ENCODE data around the gene FAM107B.

FAM107B gene

DNA sequence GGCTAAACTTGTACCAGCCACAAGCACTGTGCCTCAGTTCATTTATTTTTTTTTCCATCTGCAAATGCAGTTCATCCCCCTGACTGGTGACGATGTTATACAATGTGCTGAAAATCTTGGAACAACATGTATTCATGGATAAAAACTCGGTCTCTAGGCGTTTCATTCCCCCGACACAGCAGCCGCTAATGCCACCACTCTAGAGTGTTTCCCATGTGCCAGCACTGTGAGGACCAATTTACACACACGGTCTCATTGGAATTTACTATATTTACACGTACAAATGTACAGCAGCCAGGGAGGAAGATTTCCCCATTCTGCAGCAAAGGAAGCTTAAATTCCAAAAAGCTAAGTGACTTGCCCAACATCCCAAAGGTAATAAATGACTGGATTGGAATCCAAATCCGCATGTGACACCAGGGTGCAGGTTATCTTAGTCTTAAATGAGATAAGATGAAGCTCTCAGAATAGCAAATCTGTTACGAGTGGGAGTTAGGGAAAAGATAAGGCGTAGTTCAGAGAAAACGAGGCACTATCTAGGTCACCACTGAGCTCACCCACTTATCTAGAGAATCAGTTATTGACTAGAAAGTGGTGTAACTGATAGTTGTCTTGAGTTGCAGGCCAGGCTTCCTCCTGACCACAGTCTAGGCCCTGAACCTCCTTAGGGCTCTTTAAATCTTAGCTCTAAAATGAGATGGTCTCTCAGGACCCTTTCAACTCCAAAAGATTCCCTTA, 36.7 kb downstream of the FAM107B start:
- no peak overlapping the region for H3K4me3 ChIP-seq (replicated peaks; ENCODE audit: low read depth, low read length)
- TF ChIP-seq, protein P1, sequence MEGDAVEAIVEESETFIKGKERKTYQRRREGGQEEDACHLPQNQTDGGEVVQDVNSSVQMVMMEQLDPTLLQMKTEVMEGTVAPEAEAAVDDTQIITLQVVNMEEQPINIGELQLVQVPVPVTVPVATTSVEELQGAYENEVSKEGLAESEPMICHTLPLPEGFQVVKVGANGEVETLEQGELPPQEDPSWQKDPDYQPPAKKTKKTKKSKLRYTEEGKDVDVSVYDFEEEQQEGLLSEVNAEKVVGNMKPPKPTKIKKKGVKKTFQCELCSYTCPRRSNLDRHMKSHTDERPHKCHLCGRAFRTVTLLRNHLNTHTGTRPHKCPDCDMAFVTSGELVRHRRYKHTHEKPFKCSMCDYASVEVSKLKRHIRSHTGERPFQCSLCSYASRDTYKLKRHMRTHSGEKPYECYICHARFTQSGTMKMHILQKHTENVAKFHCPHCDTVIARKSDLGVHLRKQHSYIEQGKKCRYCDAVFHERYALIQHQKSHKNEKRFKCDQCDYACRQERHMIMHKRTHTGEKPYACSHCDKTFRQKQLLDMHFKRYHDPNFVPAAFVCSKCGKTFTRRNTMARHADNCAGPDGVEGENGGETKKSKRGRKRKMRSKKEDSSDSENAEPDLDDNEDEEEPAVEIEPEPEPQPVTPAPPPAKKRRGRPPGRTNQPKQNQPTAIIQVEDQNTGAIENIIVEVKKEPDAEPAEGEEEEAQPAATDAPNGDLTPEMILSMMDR (IDR thresholded peaks at IDR 0.05; ENCODE audit: low read length, missing control alignments) = no peak
- no peak for DNase-seq (ENCODE audit: low read depth)

- peak; percentile 28 for DNase-seq (ENCODE audit: low read depth)
- TF ChIP-seq, protein P1 (IDR thresholded peaks at IDR 0.05; ENCODE audit: low read length, missing control alignments) = no peak
- no peak overlapping the region for H3K4me3 ChIP-seq (replicated peaks; ENCODE audit: low read depth, low read length)
Measured at GRCh38 chr10:14736600-14737081, 38.1 kb downstream of the FAM107B start.

DNA sequence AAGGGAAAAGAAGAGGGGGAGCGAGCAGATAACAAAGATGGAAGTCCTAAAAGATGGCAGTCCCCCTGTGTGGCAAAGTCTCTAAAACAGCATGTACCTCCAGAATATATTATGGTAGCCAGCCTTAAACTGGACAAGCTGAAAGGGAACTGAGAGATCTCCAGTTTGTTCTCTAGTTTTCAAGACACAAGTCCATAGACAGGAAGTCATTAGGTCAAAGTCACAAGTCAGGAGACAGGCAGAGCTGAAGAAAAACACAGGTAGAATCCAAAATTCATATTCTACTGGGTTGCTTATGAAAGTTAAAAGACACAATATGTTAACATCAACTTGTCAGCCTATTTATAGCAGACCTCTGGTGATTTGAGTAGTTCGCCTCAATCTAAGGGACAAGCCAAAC, 38.7 kb downstream of the FAM107B start:
- DNase-seq (ENCODE audit: low read depth) = no peak
- TF ChIP-seq, protein P1 (IDR thresholded peaks at IDR 0.05; ENCODE audit: low read length, missing control alignments) = no peak
- no peak overlapping the region for H3K4me3 ChIP-seq (replicated peaks; ENCODE audit: low read depth, low read length)

GRCh38 chr10:14731875-14732512, 42.7 kb downstream of the FAM107B start:
- no peak for DNase-seq (ENCODE audit: low read depth)
- H3K4me3 ChIP-seq (replicated peaks; ENCODE audit: low read depth, low read length) = no peak overlapping the region
- TF ChIP-seq, protein P1 (IDR thresholded peaks at IDR 0.05; ENCODE audit: low read length, missing control alignments) = no peak

GRCh38 chr10:14728346-14728745, 46.4 kb downstream of the FAM107B start:
- no peak overlapping the region for H3K4me3 ChIP-seq (replicated peaks; ENCODE audit: low read depth, low read length)
- TF ChIP-seq, protein P1 (IDR thresholded peaks at IDR 0.05; ENCODE audit: low read length, missing control alignments) = no peak
- DNase-seq (ENCODE audit: low read depth) = no peak

DNA sequence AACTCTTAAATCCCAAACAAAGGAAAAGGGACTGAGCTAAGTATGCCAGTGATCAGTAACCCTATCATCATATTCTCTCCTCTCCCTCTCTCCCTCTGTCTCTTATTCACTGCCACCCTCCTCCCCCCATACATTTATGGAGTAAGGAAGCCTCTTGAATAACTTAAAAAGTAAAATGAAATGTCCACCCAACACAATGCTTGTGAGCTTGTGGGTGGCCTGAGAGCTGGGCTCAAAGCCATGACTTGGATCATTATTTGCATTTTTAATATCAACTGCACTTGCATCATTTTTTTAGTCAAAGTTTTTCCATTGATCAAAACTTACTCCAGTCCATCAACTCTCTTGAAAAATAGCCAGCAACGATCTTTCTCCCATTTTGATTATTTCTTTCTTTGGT, 46.8 kb downstream of the FAM107B start:
- TF ChIP-seq, protein P1 (IDR thresholded peaks at IDR 0.05; ENCODE audit: low read length, missing control alignments) = no peak
- H3K4me3 ChIP-seq (replicated peaks; ENCODE audit: low read depth, low read length) = no peak overlapping the region
- DNase-seq (ENCODE audit: low read depth) = no peak

Measured in fibroblast of pulmonary artery (primary cell).